GM13977 (cell line): ENCODE measurements around the gene EZH1.

Experiments
- DNase-seq: peaks from one replicate; pipeline ENCODE4 v3.0.0; 2012; ENCODE audit warnings: low spot score
- CTCF ChIP-seq: IDR thresholded peaks from 2 replicates; pipeline ENCODE4 v1.5.1; 2012; ENCODE audit warnings: mild to moderate bottlenecking, control low read depth; ENCODE audit not compliant: insufficient read depth; ENCODE audit errors: extremely low read depth, missing control alignments
- in situ Hi-C: fragments of 300-500 bp; cut with MboI; formaldehyde crosslinking; loops from one replicate; pipeline ENCODE4 v1.12.0; 2022; ENCODE audit warnings: low sequenced_read_pairs, low pct_unique_long_range_greater_than_20kb, mixed read lengths, inconsistent platforms; ENCODE audit not compliant: unreplicated experiment

EZH1 gene

GRCh38 chr17:42779936-42780850 lies 35.4 kb upstream of the EZH1 start, which contains the start of gene WNK4:
TSS of gene WNK4 (plus strand) at chr17:42780610. CDS start at chr17:42780699, 89 bp downstream.
- DNase-seq: peak; percentile 65
- TF ChIP-seq CTCF: no peak
- in situ Hi-C loops: no loop called here

GRCh38 chr17:42779304-42779935 lies 34.6 kb upstream of the EZH1 start:
- DNase-seq: no peak
- no peak for TF ChIP-seq CTCF
- in situ Hi-C loops: no loop called here

GRCh38 chr17:42778570-42778969 lies 33.7 kb upstream of the EZH1 start:
- in situ Hi-C loops: no loop called here
- no peak for TF ChIP-seq CTCF
- DNase-seq: no peak

- in situ Hi-C loops: no loop called here
- peak; percentile 9 for TF ChIP-seq CTCF
- peak; percentile 62 for DNase-seq
These were observed 30.8 kb upstream of the EZH1 start for GRCh38 chr17:42775534-42776098.

GRCh38 chr17:42774066-42774745 lies 29.4 kb upstream of the EZH1 start:
- no peak for TF ChIP-seq CTCF
- no peak for DNase-seq
- in situ Hi-C loops: no loop called here

GRCh38 chr17:42773290-42774035 lies 28.6 kb upstream of the EZH1 start, which contains the start of gene VPS25:
TSS of gene VPS25 (plus strand) at chr17:42773449. CDS start at chr17:42773476, 27 bp downstream.
- no peak for TF ChIP-seq CTCF
- in situ Hi-C loops: no loop called here
- peak; percentile 89 for DNase-seq
